GM23248 (cell line): Measurements from ENCODE around the gene HBA2.

Experiments used
- EZH2 ChIP-seq: fragments of 200-600 bp; sonication (generic); IDR thresholded peaks from 2 replicates; pipeline ENCODE4 v1.6.1; 2018; ENCODE audit warnings: antibody characterized with exemption, mild to moderate bottlenecking; ENCODE audit not compliant: insufficient read depth, poor library complexity, severe bottlenecking
- EZH2phosphoT487 ChIP-seq: fragments of 200-600 bp; sonication (generic); IDR thresholded peaks from 2 replicates; pipeline ENCODE4 v1.6.1; 2018; ENCODE audit warnings: antibody characterized with exemption, moderate library complexity, mild to moderate bottlenecking, low read depth; ENCODE audit not compliant: insufficient read depth

DNA sequence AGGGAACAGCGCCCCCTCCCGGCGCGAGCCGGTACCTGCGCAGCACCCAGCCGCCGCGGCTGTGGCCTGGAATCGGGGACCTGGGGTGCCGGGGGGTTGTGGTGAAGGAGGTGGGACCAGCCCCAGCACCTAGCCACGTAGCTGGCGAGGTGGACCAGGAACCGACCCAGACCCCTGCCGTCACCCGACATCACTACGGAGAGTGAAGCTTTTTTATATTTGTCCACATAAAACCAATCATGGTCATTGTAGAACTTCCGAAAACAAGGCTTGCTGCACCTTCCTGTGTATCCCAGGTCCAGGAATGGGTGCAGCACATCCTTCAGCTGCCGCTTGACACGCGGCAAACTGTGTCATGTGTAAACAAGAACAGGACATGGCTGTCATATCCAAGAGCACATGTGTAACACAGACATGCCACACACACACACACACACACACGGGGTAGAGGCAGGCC lies 8.9 kb downstream of the HBA2 start:
- TF ChIP-seq EZH2 (no peak), EZH2phosphoT487 (no peak)
